OCI-LY1 (cell line): Measurements from ENCODE around the gene CPNE5.

Experiments used
- H2AFZ ChIP-seq: fragments of 200-600 bp; sonication (generic), shearing (Covaris generic); 2 replicates; pipeline ENCODE4 v1.6.0; 2014; ENCODE audit warnings: antibody characterized with exemption, mild to moderate bottlenecking, low read length
- H3F3A ChIP-seq: fragments of 200-600 bp; sonication (generic), shearing (Covaris generic); 2 replicates; pipeline ENCODE4 v1.6.0; 2014; ENCODE audit warnings: mild to moderate bottlenecking, antibody characterized with exemption, low read length, moderate library complexity; ENCODE audit not compliant: insufficient read depth
- H3K27ac ChIP-seq: fragments of 200-600 bp; sonication (generic); 2 replicates; pipeline ENCODE4 v1.5.1; 2014; ENCODE audit warnings: low read length, mixed run types, mild to moderate bottlenecking, low read depth; ENCODE audit not compliant: poor library complexity, severe bottlenecking
- H3K27me3 ChIP-seq: fragments of 200-600 bp; sonication (generic); 2 replicates; pipeline ENCODE4 v1.6.0; 2014; ENCODE audit warnings: antibody characterized with exemption, mild to moderate bottlenecking, low read length, moderate library complexity; ENCODE audit not compliant: insufficient read depth
- H3K36me3 ChIP-seq: fragments of 200-600 bp; sonication (generic); 2 replicates; pipeline ENCODE4 v1.6.1; 2014; ENCODE audit warnings: mild to moderate bottlenecking, antibody characterized with exemption, low read length, moderate library complexity, mixed read lengths; ENCODE audit not compliant: insufficient read depth
- H3K4me1 ChIP-seq: fragments of 200-600 bp; sonication (generic); 2 replicates; pipeline ENCODE4 v1.5.1; 2014; ENCODE audit warnings: mild to moderate bottlenecking, low read length, moderate library complexity; ENCODE audit not compliant: insufficient read depth, severe bottlenecking
- H3K4me2 ChIP-seq: fragments of 200-600 bp; sonication (generic), shearing (Covaris generic); 2 replicates; pipeline ENCODE4 v1.6.1; 2014; ENCODE audit warnings: low read length
- H3K4me3 ChIP-seq: fragments of 200-600 bp; sonication (generic); 2 replicates; pipeline ENCODE4 v1.5.1; 2014; ENCODE audit warnings: low read length, low read depth, mild to moderate bottlenecking, mixed read lengths; ENCODE audit not compliant: poor library complexity, severe bottlenecking
- H3K79me2 ChIP-seq: fragments of 200-600 bp; shearing (Covaris generic); 2 replicates; pipeline ENCODE4 v1.6.1; 2016; ENCODE audit warnings: mixed run types, low read length, mixed read lengths; ENCODE audit not compliant: insufficient read depth
- H3K9ac ChIP-seq: fragments of 200-600 bp; sonication (generic), shearing (Covaris generic); 2 replicates; pipeline ENCODE4 v1.6.1; 2014; ENCODE audit warnings: mild to moderate bottlenecking, low read length, mixed read lengths
- H3K9me2 ChIP-seq: fragments of 200-600 bp; sonication (generic), shearing (Covaris generic); 2 replicates; pipeline ENCODE4 v1.6.1; 2014; ENCODE audit warnings: low read depth, mild to moderate bottlenecking, low read length, mixed read lengths
- H3K9me3 ChIP-seq: fragments of 200-600 bp; shearing (Covaris generic); 2 replicates; pipeline ENCODE4 v1.6.1; 2014; ENCODE audit warnings: low read length, mixed read lengths
- H4K20me1 ChIP-seq: fragments of 200-600 bp; sonication (generic), shearing (Covaris generic); 2 replicates; pipeline ENCODE4 v1.6.0; 2016; ENCODE audit warnings: mild to moderate bottlenecking, low read length; ENCODE audit not compliant: insufficient read depth
- EZH2 ChIP-seq: fragments of 200-600 bp; sonication (generic), shearing (Covaris generic); IDR thresholded peaks from 2 replicates; pipeline ENCODE4 v1.8.0; 2017; ENCODE audit warnings: borderline replicate concordance, mixed run types, mild to moderate bottlenecking, antibody characterized with exemption, low read length, moderate library complexity, mixed read lengths
- TF ChIP-seq, protein P1 (sequence below): fragments of 200-600 bp; sonication (generic), shearing (Covaris generic); IDR thresholded peaks from 2 replicates; pipeline ENCODE4 v1.5.1; 2017; ENCODE audit warnings: mild to moderate bottlenecking, antibody characterized with exemption, low read length, moderate library complexity, mixed read lengths

Gene CPNE5

GRCh38 chr6:36714511-36714910 is 124.7 kb downstream of the CPNE5 start:
- H2AFZ ChIP-seq: no peak overlapping the region
- H4K20me1 ChIP-seq: no peaks in the 10 kb centered on the region
- TF ChIP-seq EZH2: no peak
- TF ChIP-seq, protein P1, sequence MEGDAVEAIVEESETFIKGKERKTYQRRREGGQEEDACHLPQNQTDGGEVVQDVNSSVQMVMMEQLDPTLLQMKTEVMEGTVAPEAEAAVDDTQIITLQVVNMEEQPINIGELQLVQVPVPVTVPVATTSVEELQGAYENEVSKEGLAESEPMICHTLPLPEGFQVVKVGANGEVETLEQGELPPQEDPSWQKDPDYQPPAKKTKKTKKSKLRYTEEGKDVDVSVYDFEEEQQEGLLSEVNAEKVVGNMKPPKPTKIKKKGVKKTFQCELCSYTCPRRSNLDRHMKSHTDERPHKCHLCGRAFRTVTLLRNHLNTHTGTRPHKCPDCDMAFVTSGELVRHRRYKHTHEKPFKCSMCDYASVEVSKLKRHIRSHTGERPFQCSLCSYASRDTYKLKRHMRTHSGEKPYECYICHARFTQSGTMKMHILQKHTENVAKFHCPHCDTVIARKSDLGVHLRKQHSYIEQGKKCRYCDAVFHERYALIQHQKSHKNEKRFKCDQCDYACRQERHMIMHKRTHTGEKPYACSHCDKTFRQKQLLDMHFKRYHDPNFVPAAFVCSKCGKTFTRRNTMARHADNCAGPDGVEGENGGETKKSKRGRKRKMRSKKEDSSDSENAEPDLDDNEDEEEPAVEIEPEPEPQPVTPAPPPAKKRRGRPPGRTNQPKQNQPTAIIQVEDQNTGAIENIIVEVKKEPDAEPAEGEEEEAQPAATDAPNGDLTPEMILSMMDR: no peak
- H3K9me3 ChIP-seq: no peaks in the 10 kb centered on the region
- H3K27ac ChIP-seq: no peak overlapping the region
- no peak overlapping the region for H3K4me2 ChIP-seq
- no peaks in the 10 kb centered on the region for H3K36me3 ChIP-seq
- H3K27me3 ChIP-seq: no peaks in the 10 kb centered on the region
- no peaks in the 10 kb centered on the region for H3K4me1 ChIP-seq
- no peaks in the 10 kb centered on the region for H3F3A ChIP-seq
- H3K9ac ChIP-seq: no peak overlapping the region
- H3K4me3 ChIP-seq: no peak overlapping the region
- H3K79me2 ChIP-seq: no peaks in the 10 kb centered on the region
- H3K9me2 ChIP-seq: no peaks in the 10 kb centered on the region

GRCh38 chr6:36713846-36714245 is 125.4 kb downstream of the CPNE5 start:
- no peak overlapping the region for H3K9ac ChIP-seq
- H3K4me1 ChIP-seq: no peaks in the 10 kb centered on the region
- no peaks in the 10 kb centered on the region for H3K36me3 ChIP-seq
- no peaks in the 10 kb centered on the region for H3K27me3 ChIP-seq
- no peak overlapping the region for H3K4me3 ChIP-seq
- no peaks in the 10 kb centered on the region for H3F3A ChIP-seq
- H3K27ac ChIP-seq: no peak overlapping the region
- no peak overlapping the region for H3K4me2 ChIP-seq
- no peaks in the 10 kb centered on the region for H3K79me2 ChIP-seq
- no peaks in the 10 kb centered on the region for H3K9me3 ChIP-seq
- H3K9me2 ChIP-seq: no peaks in the 10 kb centered on the region
- TF ChIP-seq, protein P1: no peak
- TF ChIP-seq EZH2: no peak
- H4K20me1 ChIP-seq: no peaks in the 10 kb centered on the region
- H2AFZ ChIP-seq: no peak overlapping the region

DNA sequence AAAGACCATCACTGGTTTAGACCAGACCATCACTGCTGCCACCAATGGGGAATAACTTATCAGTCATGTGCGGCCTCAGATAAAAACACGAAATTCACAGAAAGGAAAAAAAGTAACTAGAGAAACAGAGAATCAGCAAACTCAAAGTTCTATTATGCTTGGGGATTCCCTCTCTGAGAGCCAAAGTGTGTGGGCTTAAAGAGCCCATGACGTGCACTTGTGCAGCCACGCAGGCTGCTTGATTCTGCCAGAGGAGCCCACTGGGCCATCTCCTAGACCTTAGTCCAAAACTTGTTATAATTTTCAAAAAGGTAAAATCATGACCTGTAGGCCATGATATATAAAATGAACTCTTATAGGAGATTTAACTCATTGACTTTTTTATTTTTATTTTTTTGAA is 126.4 kb downstream of the CPNE5 start:
- H3F3A ChIP-seq: no peaks in the 10 kb centered on the region
- no peak overlapping the region for H3K9ac ChIP-seq
- no peaks in the 10 kb centered on the region for H3K27me3 ChIP-seq
- H3K9me3 ChIP-seq: no peaks in the 10 kb centered on the region
- H4K20me1 ChIP-seq: no peaks in the 10 kb centered on the region
- H3K4me2 ChIP-seq: no peak overlapping the region
- H3K27ac ChIP-seq: no peak overlapping the region
- no peaks in the 10 kb centered on the region for H3K36me3 ChIP-seq
- H3K79me2 ChIP-seq: no peaks in the 10 kb centered on the region
- no peaks in the 10 kb centered on the region for H3K4me1 ChIP-seq
- no peak overlapping the region for H2AFZ ChIP-seq
- no peak for TF ChIP-seq EZH2
- TF ChIP-seq, protein P1: no peak
- no peaks in the 10 kb centered on the region for H3K9me2 ChIP-seq
- no peak overlapping the region for H3K4me3 ChIP-seq
